GM10266 (cell line): ENCODE measurements around the gene IFT80.
A peak's percentile ranks its signal among the peaks of the same experiment; 100 is the strongest.

Source experiments
- DNase-seq: peaks from one replicate; pipeline ENCODE4 v3.0.0; 2012; ENCODE audit errors: extremely low spot score
- TF ChIP-seq, protein P1 (sequence below): IDR thresholded peaks from 2 replicates; pipeline ENCODE4 v1.5.1; 2012; ENCODE audit warnings: mild to moderate bottlenecking, low read depth; ENCODE audit not compliant: control insufficient read depth, insufficient read depth; ENCODE audit errors: missing control alignments

IFT80 gene

DNA sequence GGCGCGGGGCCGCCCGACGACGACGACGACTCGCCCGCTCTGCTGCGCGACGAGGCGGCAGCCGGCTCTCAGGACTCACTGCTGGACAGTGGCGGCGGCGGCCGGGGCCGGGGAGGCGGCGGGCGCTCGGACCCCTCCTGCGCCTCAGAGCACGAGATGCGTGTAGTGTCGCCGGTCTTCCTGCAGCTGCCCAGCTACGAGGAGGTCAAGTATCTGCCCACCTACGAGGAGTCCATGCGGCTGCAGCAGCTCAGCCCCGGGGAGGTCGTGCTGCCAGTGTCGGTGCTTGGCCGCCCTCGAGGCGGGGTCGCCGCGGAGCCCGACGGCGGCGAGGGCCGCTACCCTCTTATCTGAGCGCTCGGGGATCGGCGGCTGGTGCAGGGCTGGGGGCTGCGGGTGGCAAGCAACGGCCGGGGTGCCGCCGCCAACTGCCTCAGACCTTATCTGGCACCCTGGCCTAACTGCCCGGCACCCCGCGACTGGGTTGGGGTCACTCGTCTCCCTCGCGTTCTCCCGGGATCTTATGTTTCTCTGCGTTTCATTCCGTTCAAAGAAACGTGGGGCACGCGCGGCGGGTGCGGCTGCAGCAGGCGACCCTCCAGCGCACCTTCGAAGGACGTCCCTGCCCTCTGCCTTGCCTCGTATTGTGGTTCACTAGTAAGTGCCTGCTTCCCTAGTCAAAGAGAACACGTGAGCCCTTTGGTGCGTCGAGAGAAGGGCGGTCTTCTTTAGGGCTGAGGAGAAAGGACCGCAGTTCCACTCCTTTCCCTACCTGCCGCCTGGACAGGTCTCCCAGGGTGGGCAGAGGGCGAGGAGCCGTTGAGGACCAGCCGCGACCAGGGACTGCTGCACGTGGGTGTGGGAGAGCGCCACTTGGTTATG, 172.8 kb downstream of the IFT80 start:
- peak; percentile 43 for DNase-seq

DNA sequence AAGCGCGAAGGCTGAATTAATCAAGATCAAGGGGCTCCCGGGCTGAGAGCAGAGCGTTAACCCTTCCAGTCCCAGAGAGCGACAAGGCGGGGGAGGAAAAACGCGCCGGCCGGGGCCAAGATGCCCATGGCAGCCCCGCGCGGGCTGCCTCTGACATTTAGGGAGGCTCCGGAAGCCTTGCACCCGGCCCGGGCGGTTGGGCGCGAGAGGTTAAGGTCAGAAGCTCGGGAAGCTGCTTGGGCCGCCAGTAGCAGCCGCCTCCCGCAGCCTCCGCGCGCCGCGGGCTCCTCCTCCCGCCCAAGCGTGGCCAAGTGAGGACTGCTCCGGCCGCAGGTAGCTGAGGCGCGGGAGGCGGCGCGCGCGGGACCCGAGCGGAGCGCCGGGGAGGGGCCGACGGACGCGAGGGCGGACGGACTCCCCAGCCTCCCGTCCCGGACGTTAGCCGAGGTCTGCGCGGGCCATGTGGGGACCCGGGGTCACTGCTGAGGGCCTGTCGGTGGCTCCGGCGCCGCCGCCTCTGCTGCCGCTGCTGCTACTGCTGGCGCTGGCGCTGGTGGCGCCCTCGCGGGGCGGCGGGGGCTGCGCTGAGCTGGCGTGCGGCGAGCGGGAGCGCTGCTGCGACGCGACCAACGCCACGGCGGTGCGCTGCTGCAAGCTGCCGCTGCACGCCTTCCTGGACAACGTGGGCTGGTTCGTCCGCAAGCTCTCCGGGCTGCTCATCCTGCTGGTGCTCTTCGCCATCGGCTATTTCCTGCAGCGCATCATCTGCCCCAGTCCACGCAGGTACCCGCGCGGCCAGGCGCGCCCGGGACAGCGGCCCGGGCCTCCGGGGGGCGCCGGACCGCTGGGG, 173.6 kb downstream of the IFT80 start, which contains the start of gene C3orf80:
TSS of gene C3orf80 (plus strand) at position 247 of the 850 bp plus-strand sequence. CDS start at position 461, 214 bp downstream.
- TF ChIP-seq, protein P1, sequence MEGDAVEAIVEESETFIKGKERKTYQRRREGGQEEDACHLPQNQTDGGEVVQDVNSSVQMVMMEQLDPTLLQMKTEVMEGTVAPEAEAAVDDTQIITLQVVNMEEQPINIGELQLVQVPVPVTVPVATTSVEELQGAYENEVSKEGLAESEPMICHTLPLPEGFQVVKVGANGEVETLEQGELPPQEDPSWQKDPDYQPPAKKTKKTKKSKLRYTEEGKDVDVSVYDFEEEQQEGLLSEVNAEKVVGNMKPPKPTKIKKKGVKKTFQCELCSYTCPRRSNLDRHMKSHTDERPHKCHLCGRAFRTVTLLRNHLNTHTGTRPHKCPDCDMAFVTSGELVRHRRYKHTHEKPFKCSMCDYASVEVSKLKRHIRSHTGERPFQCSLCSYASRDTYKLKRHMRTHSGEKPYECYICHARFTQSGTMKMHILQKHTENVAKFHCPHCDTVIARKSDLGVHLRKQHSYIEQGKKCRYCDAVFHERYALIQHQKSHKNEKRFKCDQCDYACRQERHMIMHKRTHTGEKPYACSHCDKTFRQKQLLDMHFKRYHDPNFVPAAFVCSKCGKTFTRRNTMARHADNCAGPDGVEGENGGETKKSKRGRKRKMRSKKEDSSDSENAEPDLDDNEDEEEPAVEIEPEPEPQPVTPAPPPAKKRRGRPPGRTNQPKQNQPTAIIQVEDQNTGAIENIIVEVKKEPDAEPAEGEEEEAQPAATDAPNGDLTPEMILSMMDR = peak; percentile 52
- peak; percentile 79 for DNase-seq

More for the DNA sequence above, 172.8 kb downstream of the IFT80 start:
- TF ChIP-seq, protein P1 = no peak

DNA sequence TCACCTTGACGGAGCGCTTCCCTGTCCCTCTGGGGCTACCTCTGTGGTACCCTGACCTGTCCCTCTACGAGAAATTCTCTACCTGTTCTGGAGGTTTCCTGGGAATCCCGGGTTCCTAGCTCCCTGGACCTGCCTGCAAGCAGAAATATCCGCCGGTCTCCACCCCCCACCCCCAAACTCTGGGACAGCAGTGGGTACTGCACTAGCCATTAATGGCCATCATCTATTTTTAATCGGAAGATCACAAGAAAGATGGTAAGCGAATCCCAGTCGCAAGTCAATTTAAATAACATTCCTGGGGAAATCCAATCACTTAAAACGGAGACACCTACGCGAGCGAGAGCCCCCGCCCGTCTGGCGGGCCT, 174.2 kb downstream of the IFT80 start:
- TF ChIP-seq, protein P1 = no peak
- DNase-seq = no peak

DNA sequence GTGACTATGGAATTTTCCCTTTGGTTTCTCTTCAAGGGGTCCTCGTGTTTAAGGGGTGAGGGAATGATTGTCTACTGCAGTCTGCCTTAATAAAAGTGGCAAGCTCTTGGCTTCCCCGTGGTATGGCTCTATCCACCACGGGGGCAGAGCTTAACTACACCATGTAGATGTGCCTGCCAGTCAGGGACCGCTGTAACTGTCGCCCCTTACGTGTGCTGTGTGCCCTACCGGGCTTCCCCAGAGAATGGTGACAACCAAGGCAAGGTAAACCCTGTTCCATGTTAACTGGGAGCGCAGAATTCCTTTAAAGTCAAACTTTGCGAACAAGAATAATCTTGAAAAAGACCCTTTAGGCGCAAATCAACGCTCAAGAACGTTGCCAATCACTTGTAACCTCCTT, 174.8 kb downstream of the IFT80 start:
- peak; percentile 22 for DNase-seq

DNA sequence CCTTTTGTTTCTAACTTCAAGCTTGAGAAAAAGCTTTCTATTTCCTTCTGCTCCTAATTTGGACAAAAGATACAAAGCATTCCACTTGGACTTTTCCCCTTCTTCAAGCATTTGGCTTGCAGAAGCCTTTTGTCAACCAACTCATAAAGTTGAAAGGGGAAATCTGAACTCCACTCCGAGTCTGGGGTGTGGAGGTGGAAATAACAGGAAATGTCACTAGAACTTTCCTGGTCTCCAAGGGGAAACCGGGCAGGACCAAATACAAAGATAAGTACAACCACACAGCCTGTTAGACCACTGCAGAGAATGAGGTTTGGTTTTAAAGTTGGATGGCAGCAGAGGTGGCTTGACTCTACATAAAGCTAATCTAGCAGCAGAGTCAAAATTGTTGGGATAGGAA, 178.0 kb downstream of the IFT80 start:
- TF ChIP-seq, protein P1 = no peak
- DNase-seq = no peak

More for the DNA sequence above, 174.8 kb downstream of the IFT80 start:
- TF ChIP-seq, protein P1 = no peak

DNA sequence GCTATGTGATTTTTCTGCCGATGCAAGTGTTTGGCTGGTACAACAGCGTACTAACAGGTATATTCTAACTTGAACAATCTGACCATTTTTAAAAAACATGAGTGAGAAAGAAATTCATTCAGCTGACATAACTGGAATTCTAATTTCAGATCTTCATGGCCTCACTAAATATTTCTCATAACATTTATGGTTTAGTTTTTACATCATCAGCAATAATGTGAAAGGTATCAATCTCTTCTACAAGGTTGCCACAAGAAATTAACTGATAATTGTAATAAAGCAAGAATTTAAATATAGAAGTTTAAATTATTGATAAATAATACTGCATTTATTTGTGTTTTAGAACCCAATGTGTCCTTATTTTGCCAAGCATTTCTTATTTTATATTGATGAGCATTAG, 179.0 kb downstream of the IFT80 start:
- DNase-seq = no peak
- TF ChIP-seq, protein P1 = no peak
